ENCODE results near the gene LYST. TPM values are rescaled to one million over a fixed set of nuclear protein-coding genes. Genes with fewer than 3 reads are reported as not detected.

Gene LYST
- total and polyA plus RNA-seq, 2 of the 4 experiments (the other 2 are of a cell fraction), result 2.2 to 7.2 TPM

DNA sequence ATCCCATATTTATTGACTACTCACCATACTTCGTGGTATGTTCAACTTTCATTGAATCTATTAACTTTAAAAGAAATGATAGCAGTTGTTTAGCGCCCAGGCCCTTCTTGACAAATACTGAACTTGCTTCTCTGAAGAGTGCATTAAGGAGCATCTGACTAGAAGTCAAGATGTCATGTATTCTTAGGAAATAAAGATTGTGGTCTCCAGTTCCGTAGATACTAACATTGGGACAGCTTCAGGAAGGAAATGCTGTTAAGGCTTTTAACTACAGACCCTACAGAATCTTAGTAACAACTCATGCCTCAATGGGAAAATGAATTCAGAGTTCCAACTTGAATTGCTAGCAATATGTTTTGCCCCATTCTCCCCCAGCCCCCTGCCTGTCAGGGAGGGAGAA lies 14.8 kb downstream of the LYST start:
- dilution Hi-C loops (cut with HindIII; ENCODE audit: low sequenced_read_pairs, unreplicated experiment), result no loop called here
- no peaks in the 10 kb centered on the region for H3K27me3 ChIP-seq (ENCODE audit: control insufficient read depth, insufficient read depth, low read length)

More for the DNA sequence above, 14.8 kb downstream of the LYST start:
- Histone ChIP-seq H2AFZ (replicated peaks; ENCODE audit: low read length, poor library complexity) (no peak overlapping the region), H3K56ac (ENCODE audit: extremely low read depth, insufficient read depth, low read length) (no peak overlapping the region), H3K9ac (ENCODE audit: low read depth, low read length) (no peak overlapping the region), H3K79me1 (ENCODE audit: low read depth in 1 of 2, low read length in 2 of 2) (peaks cover 2 to 17% of the 10 kb centered on the region in 2 experiments; a peak in 3 of 4 replicates), H4K91ac (ENCODE audit: insufficient read depth, low read depth, low read length) (no peak overlapping the region), H2BK20ac (ENCODE audit: low read depth, low read length) (no peak overlapping the region), H3K9me1 (ENCODE audit: insufficient read depth, low read length) (no peaks in the 10 kb centered on the region), H2AK5ac (ENCODE audit: low read depth, low read length) (no peak overlapping the region), H2BK15ac (ENCODE audit: low read depth, low read length) (no peak overlapping the region), H3K14ac (replicated peaks; ENCODE audit: low read depth, low read length) (no peak overlapping the region), H4K8ac (ENCODE audit: low read depth in 2 of 2, low read length in 2 of 2) (no peak overlapping the region), H3K9me3 (ENCODE audit: control insufficient read depth, insufficient read depth, low read length) (no peaks in the 10 kb centered on the region), H3K23ac (ENCODE audit: low read depth, low read length) (no peak overlapping the region), H2AK9ac (replicated peaks; ENCODE audit: low read depth, low read length, poor library complexity) (no peak overlapping the region), H4K20me1 (ENCODE audit: insufficient read depth, low read length) (peaks cover 5% of the 10 kb centered on the region; the same call in 1 of the 2 replicates), H3K4me1 (ENCODE audit: control insufficient read depth, insufficient read depth, low read length) (no peaks in the 10 kb centered on the region), H3K4me3 (ENCODE audit: insufficient read depth, low read depth, low read length) (no peak overlapping the region), H3K4ac (ENCODE audit: low read depth, low read length) (no peak overlapping the region), H2BK5ac (ENCODE audit: low read depth, low read length, poor library complexity, severe bottlenecking) (no peak overlapping the region), H2BK120ac (ENCODE audit: low read depth, low read length) (no peak overlapping the region), H3K27ac (ENCODE audit: insufficient read depth, low read length) (no peak overlapping the region), H3K36me3 (ENCODE audit: control insufficient read depth, insufficient read depth, low read length) (no peaks in the 10 kb centered on the region), H4K5ac (ENCODE audit: low read depth, low read length) (no peak overlapping the region), H3K4me2 (ENCODE audit: low read depth, low read length) (no peak overlapping the region), H3K18ac (ENCODE audit: low read depth, low read length) (no peak overlapping the region)
- POLR2A ChIA-PET (ENCODE audit: unreplicated experiment), result no interaction called here
- ATAC-seq (ENCODE audit: low read depth) (no peak), DNase-seq (no peak)
- WGBS, 2 experiments (ENCODE audit: extremely low coverage in 2 of 2, insufficient read length in 1 of 2), result no CpG with 5 or more reads among the region's 3 CpGs
- in situ Hi-C loops (cut with MboI; ENCODE audit: low sequenced_read_pairs), result no loop called here
- CTCF ChIA-PET, result interaction anchor here (1.0 to 1.8 kb wide), 2 partner anchors 8 to 30 kb away, joined by 3 to 6 read pairs; no protein-coding TSS in a partner anchor
- no TSS peak for BruUV-seq (replicated peaks)
- TF ChIP-seq NFE2L2 (IDR thresholded peaks at IDR 0.05; ENCODE audit: low read depth, low read length) (no peak), SMC3 (IDR thresholded peaks at IDR 0.05; ENCODE audit: low read depth, low read length) (no peak), RFX5 (IDR thresholded peaks at IDR 0.05; ENCODE audit: low read depth, low read length) (no peak), MAFK (IDR thresholded peaks at IDR 0.05; ENCODE audit: low read depth, low read length) (no peak), MAZ (IDR thresholded peaks at IDR 0.05; ENCODE audit: borderline replicate concordance, low read depth, low read length) (no peak), FOS (IDR thresholded peaks at IDR 0.05; ENCODE audit: low read depth, low read length) (no peak), BHLHE40 (IDR thresholded peaks at IDR 0.05; ENCODE audit: low read depth, low read length) (no peak), MXI1 (IDR thresholded peaks at IDR 0.05; ENCODE audit: borderline replicate concordance, low read depth, low read length) (no peak), RCOR1 (IDR thresholded peaks at IDR 0.05; ENCODE audit: insufficient replicate concordance, low read length) (no peak), CHD1 (IDR thresholded peaks at IDR 0.05; ENCODE audit: low read depth, low read length) (no peak), RAD21 (IDR thresholded peaks at IDR 0.05; ENCODE audit: low read length) (no peak), CEBPB (IDR thresholded peaks at IDR 0.05; ENCODE audit: low read depth, low read length) (no peak), POLR2A (IDR thresholded peaks at IDR 0.05; ENCODE audit: low read depth, low read length) (no peak)
- TF ChIP-seq, protein P1, sequence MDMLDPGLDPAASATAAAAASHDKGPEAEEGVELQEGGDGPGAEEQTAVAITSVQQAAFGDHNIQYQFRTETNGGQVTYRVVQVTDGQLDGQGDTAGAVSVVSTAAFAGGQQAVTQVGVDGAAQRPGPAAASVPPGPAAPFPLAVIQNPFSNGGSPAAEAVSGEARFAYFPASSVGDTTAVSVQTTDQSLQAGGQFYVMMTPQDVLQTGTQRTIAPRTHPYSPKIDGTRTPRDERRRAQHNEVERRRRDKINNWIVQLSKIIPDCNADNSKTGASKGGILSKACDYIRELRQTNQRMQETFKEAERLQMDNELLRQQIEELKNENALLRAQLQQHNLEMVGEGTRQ (IDR thresholded peaks at IDR 0.05; ENCODE audit: low read depth, low read length), result no peak
- TF ChIP-seq, protein P2, sequence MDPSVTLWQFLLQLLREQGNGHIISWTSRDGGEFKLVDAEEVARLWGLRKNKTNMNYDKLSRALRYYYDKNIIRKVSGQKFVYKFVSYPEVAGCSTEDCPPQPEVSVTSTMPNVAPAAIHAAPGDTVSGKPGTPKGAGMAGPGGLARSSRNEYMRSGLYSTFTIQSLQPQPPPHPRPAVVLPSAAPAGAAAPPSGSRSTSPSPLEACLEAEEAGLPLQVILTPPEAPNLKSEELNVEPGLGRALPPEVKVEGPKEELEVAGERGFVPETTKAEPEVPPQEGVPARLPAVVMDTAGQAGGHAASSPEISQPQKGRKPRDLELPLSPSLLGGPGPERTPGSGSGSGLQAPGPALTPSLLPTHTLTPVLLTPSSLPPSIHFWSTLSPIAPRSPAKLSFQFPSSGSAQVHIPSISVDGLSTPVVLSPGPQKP (IDR thresholded peaks at IDR 0.05; ENCODE audit: borderline replicate concordance, low read depth, low read length), result no peak
- TF ChIP-seq, protein P3, sequence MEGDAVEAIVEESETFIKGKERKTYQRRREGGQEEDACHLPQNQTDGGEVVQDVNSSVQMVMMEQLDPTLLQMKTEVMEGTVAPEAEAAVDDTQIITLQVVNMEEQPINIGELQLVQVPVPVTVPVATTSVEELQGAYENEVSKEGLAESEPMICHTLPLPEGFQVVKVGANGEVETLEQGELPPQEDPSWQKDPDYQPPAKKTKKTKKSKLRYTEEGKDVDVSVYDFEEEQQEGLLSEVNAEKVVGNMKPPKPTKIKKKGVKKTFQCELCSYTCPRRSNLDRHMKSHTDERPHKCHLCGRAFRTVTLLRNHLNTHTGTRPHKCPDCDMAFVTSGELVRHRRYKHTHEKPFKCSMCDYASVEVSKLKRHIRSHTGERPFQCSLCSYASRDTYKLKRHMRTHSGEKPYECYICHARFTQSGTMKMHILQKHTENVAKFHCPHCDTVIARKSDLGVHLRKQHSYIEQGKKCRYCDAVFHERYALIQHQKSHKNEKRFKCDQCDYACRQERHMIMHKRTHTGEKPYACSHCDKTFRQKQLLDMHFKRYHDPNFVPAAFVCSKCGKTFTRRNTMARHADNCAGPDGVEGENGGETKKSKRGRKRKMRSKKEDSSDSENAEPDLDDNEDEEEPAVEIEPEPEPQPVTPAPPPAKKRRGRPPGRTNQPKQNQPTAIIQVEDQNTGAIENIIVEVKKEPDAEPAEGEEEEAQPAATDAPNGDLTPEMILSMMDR (conservative IDR thresholded peaks at IDR 0.05; ENCODE audit: low read depth, low read length), result no peak
- intact Hi-C loops (cut with micrococcal nuclease), result no loop called here

All from IMR-90 (cell line).